T1000 (cell line): ENCODE results near the gene OR52E6.

Experiments
- DNase-seq: peaks from one replicate; lab custom pipeline; 2025; ENCODE audit warnings: mixed read lengths; lab: John Stamatoyannopoulos, UW

Gene OR52E6

DNA sequence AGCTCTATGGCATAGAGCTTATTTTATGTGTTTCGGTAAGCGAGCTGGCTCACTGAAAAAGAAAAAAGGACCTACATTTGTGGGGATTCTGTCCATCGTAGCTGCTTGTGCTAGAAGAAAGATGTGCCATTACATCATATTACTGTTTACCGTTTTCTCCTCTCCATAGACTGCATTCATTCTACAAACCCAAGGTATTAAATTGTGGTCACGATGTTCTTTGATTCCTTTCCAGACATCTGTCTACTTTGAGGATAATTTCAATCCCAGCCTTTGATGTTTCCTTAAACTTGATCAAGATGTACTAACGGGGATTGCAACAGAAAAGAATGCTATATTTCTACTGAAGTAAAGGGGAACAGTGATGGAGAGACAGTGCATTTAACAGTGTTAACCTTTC is 45.2 kb downstream of the OR52E6 start:
- no peak for DNase-seq

DNA sequence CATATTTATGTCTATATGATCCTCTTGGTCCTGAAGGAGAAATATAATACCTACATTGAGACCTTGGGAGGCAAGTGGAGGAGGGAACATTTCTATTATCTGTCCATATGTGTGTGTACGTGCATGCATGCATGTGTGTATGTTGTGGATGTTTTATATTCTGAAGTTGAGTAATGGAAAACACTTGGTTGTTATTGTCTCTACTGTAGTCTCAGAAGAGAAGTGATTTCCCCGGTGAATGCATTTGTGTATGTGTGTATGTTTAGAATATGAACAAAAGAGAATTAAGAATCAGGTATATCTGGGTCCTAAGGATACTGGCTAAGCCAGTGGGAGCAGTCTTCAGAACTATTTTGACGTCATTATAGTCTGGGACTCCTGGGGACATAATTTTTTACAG is 50.5 kb downstream of the OR52E6 start, which contains the start of gene OR52N1:
Gene OR52N1, minus strand, starts transcription at position 101 of the 400 bp plus-strand sequence. CDS start 2,449 bp downstream, outside the sequence.
- DNase-seq = no peak
